H1 (cell line): ENCODE results near the gene FAM136A. TPM values are rescaled to one million over a fixed set of nuclear protein-coding genes. Genes with fewer than 3 reads are reported as not detected.

Source experiments
- CTCF ChIA-PET: fragments of 300-600 bp; sonication (Branson Sonifier 250); formaldehyde crosslinking; loops from one replicate; lab custom pipeline; 2021; ENCODE audit not compliant: partially characterized antibody; lab: Charles Lee
- POLR2A ChIA-PET: fragments of 300-600 bp; sonication (Branson Sonifier 250); formaldehyde crosslinking; loops from one replicate; lab custom pipeline; 2021; ENCODE audit warnings: inconsistent platforms; ENCODE audit not compliant: partially characterized antibody; lab: Charles Lee
- DNase-seq, 2 experiments: peaks; one replicate each; pipeline versions ENCODE4 v3.0.0 to v3.0.0-alpha.2; 2010 to 2022; ENCODE audit warnings: low spot score in 2 of 2, low read depth in 1 of 2, mixed read lengths in 1 of 2
- FAIRE-seq: peaks from 2 replicates; lab custom pipeline; 2011; peaks lifted over from hg19 to GRCh38; lab: Jason Lieb, UNC
- H2AFZ ChIP-seq: 2 replicates; pipeline ENCODE4 v1.8.1; 2012; ENCODE audit warnings: low read length, inconsistent platforms
- H2AK5ac ChIP-seq: 2 replicates; pipeline ENCODE4 v1.6.1; 2013; ENCODE audit warnings: low read depth, low read length
- H2BK120ac ChIP-seq: replicated peaks from 2 replicates; pipeline ENCODE3; 2013; ENCODE audit warnings: low read depth, low read length, inconsistent platforms
- H2BK12ac ChIP-seq: 2 replicates; pipeline ENCODE4 v1.6.1; 2013; ENCODE audit warnings: low read depth, low read length
- H2BK15ac ChIP-seq: 2 replicates; pipeline ENCODE4 v1.6.1; 2013; ENCODE audit warnings: low read length
- H2BK20ac ChIP-seq: 2 replicates; pipeline ENCODE4 v1.6.1; 2013; ENCODE audit warnings: low read length
- H2BK5ac ChIP-seq: 2 replicates; pipeline ENCODE4 v1.6.1; 2013; ENCODE audit warnings: low read depth, low read length
- H3K14ac ChIP-seq: 2 replicates; pipeline ENCODE4 v1.6.1; 2013; ENCODE audit warnings: inconsistent platforms; ENCODE audit not compliant: insufficient read length
- H3K18ac ChIP-seq: 2 replicates; pipeline ENCODE4 v1.6.1; 2013; ENCODE audit warnings: low read length; ENCODE audit errors: extremely low read depth
- H3K23ac ChIP-seq: 2 replicates; pipeline ENCODE4 v1.6.1; 2013; ENCODE audit warnings: inconsistent platforms; ENCODE audit not compliant: insufficient read length
- H3K23me2 ChIP-seq: 2 replicates; pipeline ENCODE4 v1.6.1; 2013; ENCODE audit warnings: low read depth, low read length
- H3K27ac ChIP-seq: 2 replicates; pipeline ENCODE4 v1.6.1; 2011; ENCODE audit warnings: low read depth, low read length, inconsistent platforms
- H3K27me3 ChIP-seq, 4 experiments: replicated peaks in 1 of 4; 1 replicate in 1 of 4; 2 replicates in 3 of 4; pipeline versions ENCODE4 v1.6.1 to v1.8.1; 2011 to 2013; ENCODE audit warnings: low read length in 3 of 4, mild to moderate bottlenecking in 3 of 4, inconsistent platforms in 2 of 4, mixed read lengths in 2 of 4, moderate library complexity in 1 of 4; ENCODE audit not compliant: control insufficient read depth in 3 of 4, insufficient read depth in 3 of 4; ENCODE audit errors: extremely low read depth in 1 of 4
- H3K36me3 ChIP-seq, 4 experiments: 2 replicates each; pipeline versions ENCODE4 v1.6.1 to v1.8.1; 2011 to 2013; ENCODE audit warnings: mild to moderate bottlenecking in 4 of 4, low read length in 3 of 4, moderate library complexity in 2 of 4, control low read depth in 1 of 4, inconsistent platforms in 1 of 4; ENCODE audit not compliant: insufficient read depth in 4 of 4, control insufficient read depth in 2 of 4
- H3K4ac ChIP-seq: replicated peaks from 2 replicates; pipeline ENCODE3; 2013; ENCODE audit warnings: low read length, low read depth, mixed read lengths, inconsistent platforms; ENCODE audit not compliant: insufficient read length
- H3K4me1 ChIP-seq, 4 experiments: replicated peaks in 1 of 4; 1 replicate in 1 of 4; 2 replicates in 3 of 4; pipeline versions ENCODE4 v1.6.1 to v1.8.1; 2011 to 2013; ENCODE audit warnings: low read length in 3 of 4, inconsistent platforms in 2 of 4, mixed read lengths in 1 of 4; ENCODE audit not compliant: insufficient read depth in 4 of 4, control insufficient read depth in 3 of 4
- H3K4me2 ChIP-seq, 2 experiments: 2 replicates each; pipeline versions ENCODE4 v1.6.1 to v1.8.1; 2011 to 2013; ENCODE audit warnings: low read depth in 2 of 2, low read length in 2 of 2, control low read depth in 1 of 2, inconsistent platforms in 1 of 2, mild to moderate bottlenecking in 1 of 2; ENCODE audit not compliant: insufficient read depth in 1 of 2
- H3K4me3 ChIP-seq, 4 experiments: fragments of 200-600, 300-600 bp in 1 of 4; sonication (generic), shearing (Covaris generic), sonication (Bioruptor Twin) in 1 of 4; 2 replicates each; pipeline versions ENCODE4 v1.5.1 to v1.8.1; 2011 to 2016; ENCODE audit warnings: low read length in 4 of 4, low read depth in 3 of 4, control low read depth in 2 of 4, inconsistent platforms in 2 of 4, mild to moderate bottlenecking in 2 of 4, mixed read lengths in 1 of 4, moderate library complexity in 1 of 4; ENCODE audit not compliant: insufficient read depth in 2 of 4; ENCODE audit errors: extremely low read depth in 1 of 4
- H3K56ac ChIP-seq: replicated peaks from 2 replicates; pipeline ENCODE3; 2013; ENCODE audit warnings: low read depth, mild to moderate bottlenecking, mixed read lengths, low read length, inconsistent platforms; ENCODE audit not compliant: insufficient read length
- H3K79me1 ChIP-seq: 2 replicates; pipeline ENCODE4 v1.6.1; 2013; ENCODE audit warnings: low read depth, low read length, control low read depth
- H3K79me2 ChIP-seq, 2 experiments: 2 replicates each; pipeline versions ENCODE4 v1.6.1 to v1.8.1; 2012 to 2013; ENCODE audit warnings: low read length in 2 of 2, mild to moderate bottlenecking in 2 of 2, inconsistent platforms in 1 of 2; ENCODE audit not compliant: insufficient read depth in 2 of 2, control insufficient read depth in 1 of 2
- H3K9ac ChIP-seq, 4 experiments: replicated peaks in 1 of 4; 1 replicate in 1 of 4; 2 replicates in 3 of 4; pipeline versions ENCODE4 v1.6.1 to v1.8.1; 2011 to 2013; ENCODE audit warnings: low read depth in 3 of 4, low read length in 3 of 4, control low read depth in 2 of 4, mild to moderate bottlenecking in 2 of 4, moderate library complexity in 2 of 4, inconsistent platforms in 1 of 4; ENCODE audit errors: extremely low read depth in 1 of 4
- H3K9me3 ChIP-seq, 2 experiments: 2 replicates each; pipeline versions ENCODE4 v1.6.1 to v1.8.1; 2012 to 2013; ENCODE audit warnings: mild to moderate bottlenecking in 2 of 2, moderate library complexity in 2 of 2, control low read depth in 1 of 2, inconsistent platforms in 1 of 2, low read depth in 1 of 2, low read length in 1 of 2, mixed read lengths in 1 of 2; ENCODE audit not compliant: insufficient read depth in 2 of 2
- H4K20me1 ChIP-seq, 2 experiments: replicated peaks in 1 of 2; 2 replicates each; pipeline versions ENCODE3 to v1.8.1; 2011 to 2013; ENCODE audit warnings: inconsistent platforms in 2 of 2, low read length in 2 of 2, mild to moderate bottlenecking in 1 of 2; ENCODE audit not compliant: insufficient read depth in 2 of 2, control insufficient read depth in 1 of 2
- H4K5ac ChIP-seq: 2 replicates; pipeline ENCODE4 v1.6.1; 2013; ENCODE audit warnings: low read length, low read depth, mixed read lengths, inconsistent platforms; ENCODE audit not compliant: insufficient read length
- H4K8ac ChIP-seq: 2 replicates; pipeline ENCODE4 v1.8.0; 2013; ENCODE audit warnings: mild to moderate bottlenecking, moderate library complexity, low read length, inconsistent platforms; ENCODE audit not compliant: insufficient read depth; ENCODE audit errors: extremely low read depth
- H4K91ac ChIP-seq: replicated peaks from 2 replicates; pipeline ENCODE3; 2013; ENCODE audit warnings: low read length, mixed read lengths, inconsistent platforms; ENCODE audit not compliant: insufficient read length
- HDAC2 ChIP-seq, 2 experiments: fragments of 300-600 bp in 1 of 2; sonication (generic) in 1 of 2; IDR thresholded peaks; 2 replicates each; pipeline ENCODE4 v1.6.1; 2011 to 2012; ENCODE audit warnings: low read depth in 2 of 2, low read length in 2 of 2, mild to moderate bottlenecking in 2 of 2, moderate library complexity in 2 of 2, borderline replicate concordance in 1 of 2, inconsistent platforms in 1 of 2
- POLR2A ChIP-seq, 2 experiments: IDR thresholded peaks; 1 replicate in 1 of 2; 2 replicates in 1 of 2; pipeline ENCODE4 v1.6.1; 2011; ENCODE audit warnings: low read depth in 2 of 2, low read length in 2 of 2, mild to moderate bottlenecking in 2 of 2; ENCODE audit errors: control extremely low read depth in 1 of 2
- SIX5 ChIP-seq: IDR thresholded peaks from 2 replicates; pipeline ENCODE4 v1.6.1; 2011; ENCODE audit warnings: mild to moderate bottlenecking, low read depth, low read length
- SRF ChIP-seq: IDR thresholded peaks from 2 replicates; pipeline ENCODE4 v1.6.1; 2011; ENCODE audit warnings: mild to moderate bottlenecking, low read depth, low read length, moderate library complexity
- WGBS, 2 experiments: shearing (Covaris generic) in 1 of 2; methylation state at CpG; one replicate each; pipeline versions ENCODE4 v1.1.6 to v1.1.7; 2013 to 2015; ENCODE audit warnings: low lambda C conversion rate in 2 of 2, mixed read lengths in 2 of 2, inconsistent platforms in 1 of 2, low coverage in 1 of 2, missing lambda C conversion rate in 1 of 2; ENCODE audit not compliant: insufficient replicate concordance in 2 of 2, insufficient coverage in 1 of 2, insufficient read length in 1 of 2; ENCODE audit errors: extremely low coverage in 1 of 2, missing lambda C conversion rate in 1 of 2; 5-methylcytosine and 5-hydroxymethylcytosine counted together
- polyA plus RNA-seq, 7 experiments: library from polyadenylated mRNA; depleted of rRNA in 3 of 7; stranded (reverse) in 5 of 7; unstranded in 2 of 7; fragments of >200 nt in 5 of 7; fragments of 200-250 nt in 2 of 7; gene quantifications; 1 replicate in 5 of 7; 2 replicates in 1 of 7; 4 replicates in 1 of 7; pipeline versions ENCODE4 v1.2.1 to v1.2.3, GENCODE V29; 2011 to 2013; ENCODE audit warnings: missing spikeins in 2 of 7, mixed read lengths in 2 of 7
- total RNA-seq: library from RNA; stranded (reverse); fragmentation: NEBNext Ultra II Directional; extraction: Animal tissue kit (Norgen Biotek cat#: 25700); gene quantifications from 2 replicates; pipeline ENCODE4 v1.2.1, GENCODE V29; 2021

The FAM136A gene
- total and polyA plus RNA-seq, 2 of the 8 experiments (the other 6 are each of a cell fraction or from before 2014, with no cell fraction given), result 58.2 to 122 TPM

- H3K4me2 ChIP-seq, result no peak overlapping the region
- H2BK20ac ChIP-seq, result no peak overlapping the region
- no peaks in the 10 kb centered on the region for H3K36me3 ChIP-seq
- H3K18ac ChIP-seq, result no peak overlapping the region
- no peak overlapping the region for H3K4ac ChIP-seq
- no peaks in the 10 kb centered on the region for H3K27me3 ChIP-seq
- H2AFZ ChIP-seq, result no peak overlapping the region; the same call in 1 of the 2 replicates
- no peaks in the 10 kb centered on the region for H3K9me3 ChIP-seq
- H4K91ac ChIP-seq, result no peak overlapping the region
- no peak overlapping the region for H2BK15ac ChIP-seq
- H2BK120ac ChIP-seq, result no peak overlapping the region
- H3K79me1 ChIP-seq, result no peaks in the 10 kb centered on the region
- no peak overlapping the region for H4K5ac ChIP-seq
- H3K27ac ChIP-seq, result no peak overlapping the region
- no peaks in the 10 kb centered on the region for H3K79me2 ChIP-seq
- ChIA-PET CTCF (interaction anchor here (0.6 to 5.7 kb wide), 10 partner anchors 26 to 534 kb away, joined by 3 to 50 read pairs (median 4); partner anchors contain the start of gene FAM136A), POLR2A (interaction anchor here (0.6 kb wide), 1 partner anchor 315 kb away, joined by 3 read pairs; no protein-coding TSS in a partner anchor)
- no peak overlapping the region for H2AK5ac ChIP-seq
- no peak overlapping the region for H4K8ac ChIP-seq
- H2BK12ac ChIP-seq, result no peak overlapping the region
- no peak overlapping the region for H3K23ac ChIP-seq
- H3K23me2 ChIP-seq, result no peaks in the 10 kb centered on the region
- no peak overlapping the region for H3K9ac ChIP-seq
- H3K14ac ChIP-seq, result no peak overlapping the region
- WGBS, 2 experiments, result 80% methylated on average over 4 of the region's 4 CpGs; no CpG with 5 or more reads in 1 of the 2 experiments
- H3K4me3 ChIP-seq, result no peak overlapping the region
- DNase-seq (no peak), FAIRE-seq (no peak)
- no peak for TF ChIP-seq HDAC2 (IDR thresholded peaks at IDR 0.05; ENCODE audit: borderline replicate concordance in 1 of 2, low read depth in 2 of 2, low read length in 2 of 2)
- no peak for TF ChIP-seq SRF
- TF ChIP-seq POLR2A (IDR thresholded peaks at IDR 0.05; ENCODE audit: control extremely low read depth in 1 of 2, low read depth in 2 of 2, low read length in 2 of 2), result no peak
- TF ChIP-seq SIX5, result no peak
- H2BK5ac ChIP-seq, result no peak overlapping the region
- H3K4me1 ChIP-seq, result no peaks in the 10 kb centered on the region
- no peak overlapping the region for H3K56ac ChIP-seq
- H4K20me1 ChIP-seq, result no peaks in the 10 kb centered on the region
These were observed 34.7 kb upstream of the FAM136A start for GRCh38 chr2:70336552-70336951.
